Measurements from ENCODE around the gene RHBDL2. TPM values are rescaled to one million over a fixed set of nuclear protein-coding genes. Genes with fewer than 3 reads are reported as not detected.

RHBDL2 gene
- total RNA-seq, 4 donors from 2014 or later, result 0.38 to 1.6 (median 0.61) TPM

GRCh38 chr1:38942664-38943428, 1.2 kb upstream of the RHBDL2 start:
- TF ChIP-seq CTCF (IDR thresholded peaks at IDR 0.05), result no peak
- ATAC-seq (ENCODE audit: low FRiP score) (no peak), DNase-seq (ENCODE audit: low spot score) (no peak)

GRCh38 chr1:38941093-38941492, 537 bp downstream of the RHBDL2 start:
- no peak for DNase-seq (ENCODE audit: low spot score)
- peak; percentile 22 for ATAC-seq (ENCODE audit: low FRiP score)
- TF ChIP-seq CTCF (IDR thresholded peaks at IDR 0.05), result no peak

- ATAC-seq (ENCODE audit: low FRiP score), result no peak
- no peak for TF ChIP-seq CTCF (IDR thresholded peaks at IDR 0.05)
- no peak for DNase-seq (ENCODE audit: low spot score)
Observed at GRCh38 chr1:38940339-38941047, 1.1 kb downstream of the RHBDL2 start.

- no peak for TF ChIP-seq CTCF (IDR thresholded peaks at IDR 0.05)
- ATAC-seq (ENCODE audit: low FRiP score), result no peak
- no peak for DNase-seq (ENCODE audit: low spot score)
Observed at GRCh38 chr1:38938722-38939260, 2.8 kb downstream of the RHBDL2 start.

GRCh38 chr1:38932571-38932970, 9.1 kb downstream of the RHBDL2 start:
- DNase-seq (ENCODE audit: low spot score), result no peak
- no peak for TF ChIP-seq CTCF (IDR thresholded peaks at IDR 0.05)
- ATAC-seq (ENCODE audit: low FRiP score), result no peak

GRCh38 chr1:38929476-38929875, 12.2 kb downstream of the RHBDL2 start:
- TF ChIP-seq CTCF (IDR thresholded peaks at IDR 0.05), result no peak
- peak; percentile 7 for ATAC-seq (ENCODE audit: low FRiP score)
- no peak for DNase-seq (ENCODE audit: low spot score)

Measured in omental fat pad (tissue), 4 donors.